Suprapubic skin (tissue), 4 donors: ENCODE results near the gene MRLN. TPM values are rescaled to one million over a fixed set of nuclear protein-coding genes. Genes with fewer than 3 reads are reported as not detected.
"Not testable (repeated sequence)": the region's sequence is repeated elsewhere in the genome, so short reads cannot be mapped to it uniquely, and the experiment has no call there.

ENCODE experiments used
- DNase-seq, 2 donors: peaks; one replicate each; pipeline ENCODE4 v3.0.0-alpha.2; 2019; ENCODE audit warnings: low spot score in 2 of 2
- H3K27ac ChIP-seq: fragments of 200-600 bp; sonication (generic); one replicate; pipeline ENCODE4 v1.5.1; 2019
- H3K27me3 ChIP-seq: fragments of 200-600 bp; sonication (generic); one replicate; pipeline ENCODE4 v1.5.1; 2019
- H3K36me3 ChIP-seq: fragments of 200-600 bp; sonication (generic); one replicate; pipeline ENCODE4 v1.5.1; 2019
- H3K4me1 ChIP-seq: fragments of 200-600 bp; sonication (generic); one replicate; pipeline ENCODE4 v1.5.1; 2019
- H3K4me3 ChIP-seq: fragments of 200-600 bp; sonication (generic); one replicate; pipeline ENCODE4 v1.5.1; 2019; ENCODE audit warnings: mild to moderate bottlenecking
- H3K9me3 ChIP-seq: fragments of 200-600 bp; sonication (generic); one replicate; pipeline ENCODE4 v1.5.1; 2019
- EP300 ChIP-seq: sonication (generic); formaldehyde crosslinking; IDR thresholded peaks from one replicate; pipeline ENCODE4 v1.6.1; 2017; ENCODE audit warnings: antibody characterized with exemption
- POLR2A ChIP-seq, 2 donors: fragments of 450-650 bp; IDR thresholded peaks; one replicate each; pipeline ENCODE4 v1.6.1; 2017; ENCODE audit warnings: antibody characterized with exemption in 2 of 2, mild to moderate bottlenecking in 2 of 2, moderate library complexity in 2 of 2
- POLR2AphosphoS5 ChIP-seq, 3 donors: sonication (generic); formaldehyde crosslinking; IDR thresholded peaks; one replicate each; pipeline ENCODE4 v1.6.1; 2017; ENCODE audit warnings: antibody characterized with exemption in 3 of 3
- WGBS: methylation state at CpG from one replicate; pipeline ENCODE4 v1.1.5; 2018; 5-methylcytosine and 5-hydroxymethylcytosine counted together
- total RNA-seq, 4 donors: library from RNA; depleted of rRNA; stranded (reverse); fragments of >200 nt; gene quantifications; one replicate each; pipeline ENCODE4 v1.1.0, GENCODE V29; 2016
- TF ChIP-seq, protein P1 (sequence below), 2 donors: fragments of 200-600 bp in 1 of 2; fragments of 450-650 bp in 1 of 2; sonication (generic) in 1 of 2; IDR thresholded peaks; one replicate each; pipeline ENCODE4 v1.5.1; 2016 to 2019; ENCODE audit warnings: antibody characterized with exemption in 2 of 2, mild to moderate bottlenecking in 1 of 2, moderate library complexity in 1 of 2

The MRLN gene
- total RNA-seq, result not detected

DNA sequence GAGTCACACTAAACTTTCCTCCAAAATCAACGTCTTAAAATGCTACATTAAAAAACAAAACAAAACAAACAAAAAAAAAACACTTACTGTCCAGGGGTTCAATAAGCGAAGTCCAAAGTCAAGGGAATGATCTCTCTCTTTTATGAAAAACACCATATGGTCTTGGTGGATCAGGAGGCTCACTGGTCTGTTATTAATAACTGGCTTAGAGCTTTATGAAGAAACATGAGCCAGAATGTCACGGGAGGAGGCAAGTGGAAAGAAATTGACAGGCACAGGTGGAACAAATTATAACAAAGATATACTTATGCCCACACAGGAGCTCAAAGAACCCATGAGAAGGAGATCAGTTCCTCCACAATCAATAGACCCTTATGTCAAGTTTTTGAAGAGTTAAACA is at the start of gene MRLN:
TSS of gene MRLN (minus strand) at position 189 of the 400 bp plus-strand sequence.
- Histone ChIP-seq H3K9me3 (no peaks in the 10 kb centered on the region), H3K4me1 (no peaks in the 10 kb centered on the region), H3K36me3 (no peaks in the 10 kb centered on the region), H3K27ac (no peak within 1 kb of the TSS), H3K27me3 (no peaks in the 10 kb centered on the region), H3K4me3 (no peak within 1 kb of the TSS)
- DNase-seq, result no peak
- WGBS, result 59% methylated on average over 3 of the region's 3 CpGs
- TF ChIP-seq EP300 (no peak), POLR2A (IDR thresholded peaks at IDR 0.05) (no peak), POLR2AphosphoS5 (IDR thresholded peaks at IDR 0.05) (no peak)
- TF ChIP-seq, protein P1, sequence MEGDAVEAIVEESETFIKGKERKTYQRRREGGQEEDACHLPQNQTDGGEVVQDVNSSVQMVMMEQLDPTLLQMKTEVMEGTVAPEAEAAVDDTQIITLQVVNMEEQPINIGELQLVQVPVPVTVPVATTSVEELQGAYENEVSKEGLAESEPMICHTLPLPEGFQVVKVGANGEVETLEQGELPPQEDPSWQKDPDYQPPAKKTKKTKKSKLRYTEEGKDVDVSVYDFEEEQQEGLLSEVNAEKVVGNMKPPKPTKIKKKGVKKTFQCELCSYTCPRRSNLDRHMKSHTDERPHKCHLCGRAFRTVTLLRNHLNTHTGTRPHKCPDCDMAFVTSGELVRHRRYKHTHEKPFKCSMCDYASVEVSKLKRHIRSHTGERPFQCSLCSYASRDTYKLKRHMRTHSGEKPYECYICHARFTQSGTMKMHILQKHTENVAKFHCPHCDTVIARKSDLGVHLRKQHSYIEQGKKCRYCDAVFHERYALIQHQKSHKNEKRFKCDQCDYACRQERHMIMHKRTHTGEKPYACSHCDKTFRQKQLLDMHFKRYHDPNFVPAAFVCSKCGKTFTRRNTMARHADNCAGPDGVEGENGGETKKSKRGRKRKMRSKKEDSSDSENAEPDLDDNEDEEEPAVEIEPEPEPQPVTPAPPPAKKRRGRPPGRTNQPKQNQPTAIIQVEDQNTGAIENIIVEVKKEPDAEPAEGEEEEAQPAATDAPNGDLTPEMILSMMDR (IDR thresholded peaks at IDR 0.05), result no peak

DNA sequence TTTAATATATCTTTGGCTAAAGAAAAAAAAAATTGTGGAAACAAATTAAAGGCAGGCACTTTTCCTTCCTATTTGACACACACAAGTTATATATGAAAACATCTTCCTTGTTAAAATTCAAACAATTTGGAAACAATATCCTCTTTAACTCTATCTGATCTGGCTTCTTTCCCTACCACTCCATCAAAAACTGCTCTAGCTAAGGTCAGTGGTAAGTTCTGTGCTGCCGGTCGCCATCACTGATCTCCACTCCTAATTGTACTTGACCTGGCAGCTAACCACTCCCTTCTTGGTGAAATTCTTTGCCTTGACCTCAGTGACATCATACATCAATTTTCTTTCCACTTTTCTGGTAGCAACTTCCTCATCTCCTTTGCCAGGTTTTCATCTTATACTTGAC is 47.9 kb upstream of the MRLN start:
- Histone ChIP-seq H3K27me3 (no peaks in the 10 kb centered on the region), H3K4me1 (no peaks in the 10 kb centered on the region), H3K9me3 (no peaks in the 10 kb centered on the region), H3K4me3 (no peak overlapping the region), H3K36me3 (peaks cover 72% of the 10 kb centered on the region), H3K27ac (no peak overlapping the region)
- WGBS, result 89% methylated on average over 2 of the region's 2 CpGs
- DNase-seq, result no peak
- TF ChIP-seq POLR2AphosphoS5 (IDR thresholded peaks at IDR 0.05), result no peak
- TF ChIP-seq POLR2A (IDR thresholded peaks at IDR 0.05), result no peak
- TF ChIP-seq, protein P1 (IDR thresholded peaks at IDR 0.05), result no peak
- TF ChIP-seq EP300, result no peak

DNA sequence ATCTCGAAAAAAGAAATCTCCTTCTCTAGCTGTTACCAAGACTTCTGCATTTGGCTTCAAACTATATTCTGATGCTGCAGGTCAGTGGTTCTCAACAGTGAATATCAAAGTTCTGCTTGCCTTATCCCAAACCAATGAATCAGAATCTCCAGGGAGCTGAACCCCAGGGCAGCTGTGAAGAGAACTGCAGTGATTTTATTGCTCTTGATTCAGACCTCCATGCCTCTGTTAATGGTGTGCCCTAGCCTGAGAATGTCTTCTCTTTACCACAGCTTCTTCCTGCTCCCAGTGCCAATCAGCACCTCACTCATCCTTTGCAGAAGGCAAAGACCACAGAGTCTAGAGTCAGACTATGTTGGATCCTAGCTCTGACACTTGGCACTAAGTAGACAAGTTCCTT is 46.2 kb upstream of the MRLN start:
- no peaks in the 10 kb centered on the region for H3K4me1 ChIP-seq
- H3K27ac ChIP-seq, result no peak overlapping the region
- H3K9me3 ChIP-seq, result no peaks in the 10 kb centered on the region
- no peak for TF ChIP-seq POLR2A (IDR thresholded peaks at IDR 0.05)
- no peaks in the 10 kb centered on the region for H3K27me3 ChIP-seq
- H3K4me3 ChIP-seq, result no peak overlapping the region
- peaks cover 62% of the 10 kb centered on the region for H3K36me3 ChIP-seq
- 83% methylated on average over 1 of the region's 1 CpG for WGBS
- DNase-seq, result no peak

DNA sequence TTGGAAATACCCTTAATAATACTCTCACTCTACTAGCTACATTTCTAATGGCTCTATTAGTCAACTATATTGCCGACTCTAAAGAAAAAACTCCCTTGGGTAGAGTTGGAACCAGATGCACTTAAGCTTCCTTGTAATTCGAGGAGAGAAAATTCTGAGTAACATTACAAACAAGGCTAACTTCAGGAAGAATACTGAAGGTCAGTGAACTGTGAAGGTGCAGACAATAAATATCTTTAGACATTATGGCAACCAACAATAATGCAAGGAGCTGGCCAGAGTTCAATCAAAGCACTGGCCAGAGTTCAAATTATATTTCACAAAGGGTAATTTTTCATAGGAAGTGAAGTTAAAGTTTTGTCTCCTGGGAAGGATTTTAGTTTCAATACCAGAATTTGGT is 40.7 kb upstream of the MRLN start:
- no peak overlapping the region for H3K27ac ChIP-seq
- 50% methylated on average over 2 of the region's 2 CpGs for WGBS
- peaks cover 66% of the 10 kb centered on the region for H3K36me3 ChIP-seq

DNA sequence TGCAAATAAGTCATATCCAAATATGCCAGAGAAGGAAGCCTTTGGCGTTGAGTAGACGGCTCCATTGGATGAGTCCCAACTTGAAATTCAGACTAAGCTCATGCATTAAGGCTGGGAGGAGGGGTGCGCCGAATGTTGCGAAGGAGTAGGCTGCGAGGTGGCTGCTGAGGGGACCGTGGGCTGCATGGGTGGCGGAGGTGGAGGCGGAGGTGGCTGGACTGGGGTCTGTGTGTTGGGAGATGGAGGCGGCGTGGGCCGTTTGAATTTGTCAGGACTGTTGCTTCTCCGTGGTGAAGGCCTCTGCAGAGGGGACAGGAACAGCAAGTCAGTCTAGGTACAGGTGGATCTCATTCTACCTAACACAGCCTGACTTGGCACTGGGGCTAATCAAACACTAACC is 39.6 kb upstream of the MRLN start:
- Histone ChIP-seq H3K4me1 (no peaks in the 10 kb centered on the region), H3K9me3 (no peaks in the 10 kb centered on the region), H3K4me3 (no peak overlapping the region), H3K27ac (no peak overlapping the region), H3K36me3 (peaks cover 64% of the 10 kb centered on the region), H3K27me3 (no peaks in the 10 kb centered on the region)
- TF ChIP-seq, protein P1 (IDR thresholded peaks at IDR 0.05), result no peak
- TF ChIP-seq POLR2A (IDR thresholded peaks at IDR 0.05) (no peak), EP300 (no peak), POLR2AphosphoS5 (IDR thresholded peaks at IDR 0.05) (no peak)
- 85% methylated on average over 13 of the region's 13 CpGs for WGBS
- DNase-seq, result no peak

More for the DNA sequence above, 40.7 kb upstream of the MRLN start:
- Histone ChIP-seq H3K4me1 (no peaks in the 10 kb centered on the region), H3K27me3 (no peaks in the 10 kb centered on the region), H3K9me3 (no peaks in the 10 kb centered on the region), H3K4me3 (no peak overlapping the region)
- TF ChIP-seq EP300, result no peak
- TF ChIP-seq, protein P1 (IDR thresholded peaks at IDR 0.05), result no peak
- no peak for TF ChIP-seq POLR2AphosphoS5 (IDR thresholded peaks at IDR 0.05)
- TF ChIP-seq POLR2A (IDR thresholded peaks at IDR 0.05), result no peak
- no peak for DNase-seq

DNA sequence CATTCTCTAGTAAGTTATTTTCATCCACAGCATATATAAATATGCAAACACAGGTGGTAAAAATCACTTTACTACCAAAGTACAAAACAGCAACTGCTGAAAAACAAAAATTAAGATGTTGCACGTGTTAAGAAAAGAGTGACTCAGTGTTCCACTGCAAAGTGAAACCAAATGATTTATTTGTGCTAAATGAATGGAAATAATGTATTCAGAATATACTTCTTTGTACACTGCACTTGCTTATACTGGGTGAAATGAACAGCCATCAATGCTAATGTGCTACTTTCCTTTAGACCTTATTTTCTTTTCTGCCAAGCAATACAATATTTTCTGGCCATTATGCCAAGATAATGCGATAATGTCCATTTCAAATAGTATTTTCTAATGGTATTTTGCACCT is 38.3 kb upstream of the MRLN start:
- no peaks in the 10 kb centered on the region for H3K9me3 ChIP-seq
- H3K4me1 ChIP-seq, result no peaks in the 10 kb centered on the region
- H3K4me3 ChIP-seq, result no peak overlapping the region
- H3K27me3 ChIP-seq, result no peaks in the 10 kb centered on the region
- H3K27ac ChIP-seq, result no peak overlapping the region
- H3K36me3 ChIP-seq, result peaks cover 57% of the 10 kb centered on the region
- TF ChIP-seq EP300, result no peak
- TF ChIP-seq POLR2AphosphoS5 (IDR thresholded peaks at IDR 0.05), result no peak
- no peak for TF ChIP-seq POLR2A (IDR thresholded peaks at IDR 0.05)
- TF ChIP-seq, protein P1 (IDR thresholded peaks at IDR 0.05), result no peak
- DNase-seq, result no peak
- 66% methylated on average over 2 of the region's 2 CpGs for WGBS

DNA sequence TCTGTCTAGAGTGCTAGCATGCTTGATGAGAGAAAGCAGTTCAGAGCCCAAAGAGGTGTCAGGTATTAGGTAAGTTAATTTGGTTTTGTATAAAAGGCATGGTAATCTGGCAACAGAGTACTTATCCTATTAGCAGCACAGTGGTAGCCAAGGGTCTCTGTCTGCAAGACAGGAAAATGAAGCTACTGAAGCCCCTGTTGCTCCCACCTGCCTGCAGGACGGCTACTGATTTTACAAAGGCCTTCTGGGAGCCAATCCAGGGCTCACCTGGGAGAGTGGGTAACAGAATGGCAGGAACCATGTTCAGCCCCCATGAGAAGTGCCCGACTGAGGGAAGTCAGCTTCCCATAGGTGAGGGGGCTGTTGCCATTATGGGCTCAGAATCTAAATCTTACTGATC is 36.8 kb upstream of the MRLN start:
- H3K4me1 ChIP-seq, H3K27me3 ChIP-seq, H3K9me3 ChIP-seq, DNase-seq, H3K4me3 ChIP-seq, H3K27ac ChIP-seq: not testable (repeated sequence)
- 75% methylated on average over 2 of the region's 2 CpGs for WGBS
- peaks cover 50% of the 10 kb centered on the region for H3K36me3 ChIP-seq

DNA sequence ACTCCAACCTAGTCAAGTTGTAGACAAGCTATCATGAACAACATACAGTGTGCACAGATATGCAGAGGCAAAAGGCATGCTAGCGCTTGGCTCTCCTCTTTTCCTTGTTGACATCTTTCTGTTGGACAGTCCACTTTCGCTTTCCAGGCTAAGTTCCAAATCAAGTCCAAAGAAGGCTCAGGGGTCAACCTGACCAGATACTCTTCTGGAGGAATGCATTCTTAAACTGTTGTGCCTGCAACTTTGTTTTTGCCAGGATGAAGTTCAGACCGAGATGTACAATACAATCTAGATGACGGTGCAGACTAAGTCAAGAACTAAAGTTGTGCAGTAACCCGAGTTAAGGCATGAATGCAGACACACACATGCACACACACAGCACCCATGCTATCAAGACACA is 35.7 kb upstream of the MRLN start:
- H3K27ac ChIP-seq, result not testable (repeated sequence)

DNA sequence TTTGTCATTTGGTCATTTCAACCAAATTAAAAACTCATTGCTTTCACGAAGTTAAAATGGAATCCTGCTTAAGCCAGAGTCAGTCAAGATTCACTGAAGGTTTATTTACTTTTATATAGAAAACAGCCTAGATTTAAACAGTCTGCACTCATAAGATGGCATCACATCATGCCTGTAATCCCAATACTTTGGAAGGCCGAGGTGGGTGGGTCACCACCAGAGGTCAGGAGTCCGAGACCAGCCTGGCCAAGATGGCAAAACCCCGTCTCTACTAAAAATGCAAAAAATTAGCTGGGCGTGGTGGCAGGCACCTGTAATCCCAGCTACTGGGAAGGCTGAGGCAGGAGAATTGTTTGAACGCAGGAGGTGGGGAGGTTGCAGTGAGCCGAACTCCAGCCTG is 33.8 kb upstream of the MRLN start:
- not testable (repeated sequence) for H3K4me1 ChIP-seq, H3K27me3 ChIP-seq, H3K27ac ChIP-seq, H3K9me3 ChIP-seq, DNase-seq, H3K4me3 ChIP-seq
- H3K36me3 ChIP-seq, result peaks cover 21% of the 10 kb centered on the region
- 86% methylated on average over 7 of the region's 7 CpGs for WGBS

More for the DNA sequence above, 35.7 kb upstream of the MRLN start:
- H3K27me3 ChIP-seq, H3K4me1 ChIP-seq, H3K9me3 ChIP-seq, H3K4me3 ChIP-seq, DNase-seq: not testable (repeated sequence)
- WGBS, result 81% methylated on average over 4 of the region's 5 CpGs
- H3K36me3 ChIP-seq, result peaks cover 40% of the 10 kb centered on the region
